Ammon's horn (tissue), 1 donor: ENCODE measurements around the gene GPD1.
"Not testable (repeated sequence)": the region's sequence is repeated elsewhere in the genome, so short reads cannot be mapped to it uniquely, and the experiment has no call there.

Experiments used
- DNase-seq: peaks from one replicate; pipeline ENCODE4 v3.0.0-alpha.2; 2016; ENCODE audit warnings: low spot score

The GPD1 gene

DNA sequence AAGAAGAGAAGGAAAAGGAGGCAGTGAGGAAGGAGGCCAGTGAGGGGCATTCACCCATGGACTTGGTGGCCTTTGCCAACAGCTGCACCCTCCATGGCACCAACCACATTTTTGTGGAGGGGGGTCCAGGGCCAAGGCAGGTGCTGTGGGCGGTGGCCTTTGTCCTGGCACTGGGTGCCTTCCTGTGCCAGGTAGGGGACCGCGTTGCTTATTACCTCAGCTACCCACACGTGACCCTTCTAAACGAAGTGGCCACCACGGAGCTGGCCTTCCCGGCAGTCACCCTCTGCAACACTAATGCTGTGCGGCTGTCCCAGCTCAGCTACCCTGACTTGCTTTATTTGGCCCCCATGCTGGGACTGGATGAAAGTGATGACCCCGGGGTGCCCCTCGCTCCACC is 30.1 kb upstream of the GPD1 start:
- no peak for DNase-seq

GRCh38 chr12:50074936-50075807 is 28.6 kb upstream of the GPD1 start:
- peak; percentile 91 for DNase-seq

- DNase-seq, result no peak
Observed at GRCh38 chr12:50075808-50076170, 28.0 kb upstream of the GPD1 start.

DNA sequence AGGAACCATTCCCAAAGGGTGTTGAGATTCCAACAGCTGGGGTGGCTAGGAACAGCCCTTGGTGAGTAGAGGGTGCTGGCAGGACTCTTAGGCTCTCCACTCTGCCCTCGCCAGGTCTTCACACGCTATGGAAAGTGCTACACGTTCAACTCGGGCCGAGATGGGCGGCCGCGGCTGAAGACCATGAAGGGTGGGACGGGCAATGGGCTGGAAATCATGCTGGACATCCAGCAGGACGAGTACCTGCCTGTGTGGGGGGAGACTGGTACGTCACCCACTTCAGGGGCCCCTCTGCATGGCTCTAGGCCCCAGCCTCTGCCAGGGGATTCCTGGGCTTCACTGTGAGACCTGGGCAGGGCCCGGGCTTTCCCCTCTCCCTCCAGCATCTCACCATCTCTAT is 26.7 kb upstream of the GPD1 start:
- no peak for DNase-seq

GRCh38 chr12:50078281-50078680 is 25.5 kb upstream of the GPD1 start:
- no peak for DNase-seq

DNA sequence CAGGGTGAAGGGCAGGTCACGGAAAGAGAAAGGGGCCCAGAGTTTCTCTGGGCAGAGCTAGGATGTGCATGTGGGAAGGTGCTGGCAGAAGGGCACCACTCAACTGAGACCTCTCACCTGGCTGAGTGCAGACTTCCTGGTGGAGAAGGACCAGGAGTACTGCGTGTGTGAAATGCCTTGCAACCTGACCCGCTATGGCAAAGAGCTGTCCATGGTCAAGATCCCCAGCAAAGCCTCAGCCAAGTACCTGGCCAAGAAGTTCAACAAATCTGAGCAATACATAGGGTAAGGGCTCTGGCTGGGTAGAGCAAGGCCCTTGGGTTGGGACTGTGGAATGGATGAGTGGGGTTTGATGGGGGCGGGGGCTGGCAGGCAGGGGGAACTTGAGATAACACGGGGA is 24.0 kb upstream of the GPD1 start:
- DNase-seq, result no peak

DNA sequence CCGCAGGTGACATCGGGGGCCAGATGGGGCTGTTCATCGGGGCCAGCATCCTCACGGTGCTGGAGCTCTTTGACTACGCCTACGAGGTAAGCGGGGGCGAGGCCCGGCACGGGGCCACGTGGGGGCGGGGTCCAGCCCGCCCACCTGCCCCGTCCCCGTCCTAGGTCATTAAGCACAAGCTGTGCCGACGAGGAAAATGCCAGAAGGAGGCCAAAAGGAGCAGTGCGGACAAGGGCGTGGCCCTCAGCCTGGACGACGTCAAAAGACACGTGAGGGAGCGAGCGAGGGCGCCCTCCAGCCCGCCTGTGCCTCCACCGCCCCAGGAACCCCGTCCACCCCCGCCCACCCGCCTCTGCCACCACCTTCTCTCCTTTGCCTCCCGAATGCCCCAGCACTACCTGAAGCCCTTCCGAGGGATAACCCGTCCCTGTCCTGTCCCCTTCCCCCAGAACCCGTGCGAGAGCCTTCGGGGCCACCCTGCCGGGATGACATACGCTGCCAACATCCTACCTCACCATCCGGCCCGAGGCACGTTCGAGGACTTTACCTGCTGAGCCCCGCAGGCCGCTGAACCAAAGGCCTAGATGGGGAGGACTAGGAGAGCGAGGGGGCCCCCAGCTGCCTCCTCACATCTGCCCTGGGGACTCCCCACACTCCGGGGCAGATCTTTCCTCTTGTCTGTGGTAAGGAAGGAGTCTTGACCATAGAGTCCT is 22.6 kb upstream of the GPD1 start:
- no peak for DNase-seq

GRCh38 chr12:50082644-50083043 is 21.2 kb upstream of the GPD1 start:
- no peak for DNase-seq

GRCh38 chr12:50083301-50083700 is 20.5 kb upstream of the GPD1 start:
- DNase-seq, result no peak

DNA sequence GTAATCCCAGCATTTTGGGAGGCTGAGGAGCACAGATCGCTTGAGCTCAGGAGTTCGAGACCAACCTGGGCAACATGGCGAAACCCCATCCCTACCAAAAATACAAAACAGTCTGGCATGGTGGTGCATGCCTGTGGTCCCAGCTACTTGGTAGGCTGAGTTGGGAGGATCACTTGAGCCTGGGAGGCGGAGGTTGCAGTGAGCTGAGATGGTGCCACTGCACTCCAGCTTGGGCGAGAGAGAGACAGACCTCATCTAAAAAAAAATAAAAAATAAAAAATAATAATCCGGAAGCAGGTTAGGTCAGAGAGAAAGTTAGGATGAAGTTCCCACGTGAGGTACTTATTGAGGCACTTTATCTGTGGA is 19.4 kb upstream of the GPD1 start:
- not testable (repeated sequence) for DNase-seq

- DNase-seq, result peak; percentile 96
Observed at GRCh38 chr12:50084775-50085614, 18.8 kb upstream of the GPD1 start, which contains the start of gene SMARCD1. Gene SMARCD1, plus strand, starts transcription at chr12:50085342. Its CDS starts 28 bp downstream, at chr12:50085370.

DNA sequence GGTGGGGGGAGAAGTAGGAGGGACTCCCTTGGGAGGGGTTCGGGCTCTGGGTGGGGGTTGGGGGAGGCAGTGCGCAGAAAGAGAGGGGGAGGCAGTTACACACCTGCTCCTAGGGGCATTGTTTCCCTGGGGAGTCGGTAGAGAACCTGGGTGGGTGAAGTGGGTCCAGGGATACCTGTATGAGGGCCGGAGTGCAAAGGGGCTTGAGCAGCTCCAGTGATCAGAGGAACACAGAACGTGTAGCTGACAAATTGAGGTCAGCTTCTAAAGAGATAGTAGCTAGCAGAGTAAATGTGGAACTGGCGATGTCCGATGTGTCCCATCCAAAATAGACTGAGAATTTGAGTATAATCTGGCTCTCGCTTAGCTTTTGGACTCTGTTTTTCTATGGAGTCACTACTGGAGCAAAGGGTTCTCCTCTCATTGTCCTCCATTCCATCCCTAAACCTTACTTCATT is 18.2 kb upstream of the GPD1 start:
- DNase-seq, result no peak

DNA sequence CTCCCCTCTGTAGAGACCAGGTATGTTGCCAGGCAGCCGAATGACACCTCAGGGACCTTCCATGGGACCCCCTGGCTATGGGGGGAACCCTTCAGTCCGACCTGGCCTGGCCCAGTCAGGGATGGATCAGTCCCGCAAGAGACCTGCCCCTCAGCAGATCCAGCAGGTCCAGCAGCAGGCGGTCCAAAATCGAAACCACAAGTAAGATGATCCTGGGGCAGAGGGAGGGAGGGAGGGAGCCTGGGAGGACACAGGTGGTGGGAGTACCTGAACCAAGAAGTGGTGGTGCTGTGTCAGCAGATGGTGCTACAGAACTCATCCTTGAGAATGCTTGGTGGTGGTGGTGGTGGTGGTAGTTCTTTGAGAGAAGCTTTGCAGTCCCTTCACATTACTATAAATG is 17.7 kb upstream of the GPD1 start:
- no peak for DNase-seq

DNA sequence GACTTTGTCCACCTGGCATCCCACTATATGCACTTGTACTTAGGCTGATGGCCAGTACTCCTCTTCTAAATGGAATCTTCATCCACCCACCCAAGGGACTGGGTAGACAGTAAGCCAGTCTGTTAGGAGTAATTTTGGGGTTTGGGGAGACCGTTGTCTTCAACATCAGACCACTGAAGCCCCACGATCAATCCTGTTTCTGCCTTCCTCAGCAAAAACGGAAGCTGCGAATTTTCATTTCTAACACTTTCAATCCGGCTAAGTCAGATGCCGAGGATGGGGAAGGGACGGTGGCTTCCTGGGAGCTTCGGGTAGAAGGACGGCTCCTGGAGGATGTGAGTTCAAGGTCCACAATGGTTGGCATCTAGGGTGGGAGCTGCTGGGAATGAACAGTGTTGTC is 16.7 kb upstream of the GPD1 start:
- DNase-seq, result no peak

DNA sequence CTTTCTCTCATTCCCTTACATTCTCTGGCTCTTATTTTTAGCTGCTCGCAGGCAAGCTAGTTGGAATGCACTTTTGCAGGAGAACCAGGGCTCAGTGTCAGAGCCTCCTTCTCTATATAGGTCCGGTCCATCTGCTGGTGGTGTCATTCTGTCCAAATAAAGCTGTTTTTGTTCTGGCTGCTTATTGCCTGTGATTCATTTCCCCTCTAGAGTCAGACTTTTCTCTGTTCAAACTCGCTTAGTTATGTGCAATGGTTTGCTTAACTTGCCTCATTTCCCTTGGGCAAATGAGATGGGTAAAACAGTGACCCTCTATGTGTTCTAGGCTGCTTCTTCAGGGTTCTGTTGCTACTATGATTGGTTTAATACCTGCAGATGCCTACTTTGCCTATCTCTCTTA is 15.8 kb upstream of the GPD1 start:
- DNase-seq, result no peak

- DNase-seq, result peak; percentile 63
Observed at GRCh38 chr12:50088577-50089335, 15.1 kb upstream of the GPD1 start.

DNA sequence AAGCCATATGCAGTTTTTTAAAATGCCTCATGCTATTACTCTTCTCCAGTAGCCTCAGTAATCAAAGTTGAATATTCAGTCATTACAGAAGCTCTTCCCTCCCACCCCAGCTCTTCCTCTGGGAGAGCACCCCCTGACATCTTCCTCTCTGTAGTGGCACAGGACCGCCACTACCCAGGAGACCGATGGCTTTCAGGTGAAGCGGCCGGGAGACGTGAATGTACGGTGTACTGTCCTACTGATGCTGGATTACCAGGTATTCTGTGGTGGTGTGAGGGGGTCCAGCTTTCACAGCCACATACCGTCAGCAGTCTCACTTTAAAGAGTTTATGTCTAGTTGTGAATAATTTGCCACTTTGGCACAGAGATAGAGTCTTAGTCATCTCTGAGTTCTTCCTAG is 14.1 kb upstream of the GPD1 start:
- DNase-seq, result no peak

DNA sequence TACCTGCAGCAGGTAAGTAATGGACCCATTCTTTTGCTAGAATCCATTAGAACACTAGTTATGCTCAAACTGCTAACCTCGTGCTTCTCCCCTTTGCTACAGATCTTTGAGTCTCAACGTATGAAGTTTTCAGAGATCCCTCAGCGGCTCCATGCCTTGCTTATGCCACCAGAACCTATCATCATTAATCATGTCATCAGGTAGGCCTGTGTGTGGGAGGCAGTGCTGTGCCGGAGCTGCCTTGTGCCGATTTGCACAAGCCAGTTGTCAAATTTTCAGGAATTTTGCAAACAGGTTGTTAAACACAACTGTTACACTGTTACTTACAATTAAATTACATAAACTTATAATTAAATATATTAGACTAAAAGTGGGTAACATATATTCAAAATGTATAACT is 13.4 kb upstream of the GPD1 start:
- no peak for DNase-seq

DNA sequence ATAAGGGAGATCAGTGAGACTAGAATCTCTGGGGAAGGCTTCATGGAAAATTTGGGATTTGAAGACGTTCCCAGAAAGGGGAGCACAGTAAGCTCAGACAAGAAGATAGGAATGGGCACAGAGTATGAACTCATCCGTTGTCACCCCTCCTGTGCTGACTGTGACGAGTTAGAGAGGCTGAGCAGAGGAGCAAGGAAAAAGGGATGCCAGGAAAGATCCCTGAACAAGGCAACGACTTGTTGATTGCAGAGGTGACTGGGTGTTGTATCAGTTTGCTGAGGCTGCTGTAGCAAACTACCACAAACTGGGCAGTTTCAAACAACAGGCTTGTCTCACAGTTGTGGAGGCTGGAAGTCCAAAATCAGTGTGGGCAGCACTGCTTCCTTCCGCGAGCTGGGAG is 5.9 kb upstream of the GPD1 start:
- no peak for DNase-seq

- no peak for DNase-seq
Observed at GRCh38 chr12:50099302-50100008, 4.4 kb upstream of the GPD1 start.

DNA sequence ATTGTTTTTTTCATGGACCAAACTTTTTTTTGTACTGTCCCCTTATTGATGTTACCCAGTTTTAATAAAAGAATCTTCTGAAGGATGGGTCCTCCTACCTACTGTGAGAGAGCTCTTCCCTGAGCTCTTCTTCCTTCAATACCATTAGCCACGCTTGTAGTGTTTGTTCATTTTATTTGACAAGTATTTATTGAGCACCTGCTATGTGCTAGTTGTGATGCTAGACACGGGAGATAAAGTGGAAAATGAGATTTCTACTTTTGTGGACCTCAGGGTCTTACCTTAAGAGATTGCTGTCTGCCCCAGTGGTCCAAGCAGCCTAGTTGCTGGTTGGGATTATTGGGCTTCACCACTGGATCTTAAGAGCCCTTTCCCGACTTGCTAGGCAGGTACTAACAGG is 3.2 kb upstream of the GPD1 start:
- no peak for DNase-seq
